Smooth muscle cell (in vitro differentiated cells): Measurements from ENCODE around the gene TENT4A. TPM values are rescaled to one million over a fixed set of nuclear protein-coding genes. Genes with fewer than 3 reads are reported as not detected.
"Not testable (repeated sequence)": the region's sequence is repeated elsewhere in the genome, so short reads cannot be mapped to it uniquely, and the experiment has no call there.

Experiments
- DNase-seq: peaks from one replicate; lab custom pipeline; 2025; ENCODE audit not compliant: unreplicated experiment; lab: John Stamatoyannopoulos, UW
- H2AFZ ChIP-seq: fragments of 200-600 bp; sonication (generic); 2 replicates; pipeline ENCODE4 v1.6.0; 2016; ENCODE audit warnings: antibody characterized with exemption, low read depth, mild to moderate bottlenecking
- H3F3A ChIP-seq: fragments of 200-600 bp; sonication (generic); 2 replicates; pipeline ENCODE4 v1.6.0; 2017; ENCODE audit warnings: antibody characterized with exemption, low read depth
- H3K27ac ChIP-seq: fragments of 200-600 bp; sonication (generic); 2 replicates; pipeline ENCODE4 v1.5.1; 2016; ENCODE audit warnings: low read depth, mild to moderate bottlenecking
- H3K27me3 ChIP-seq: fragments of 200-600 bp; sonication (generic); 2 replicates; pipeline ENCODE4 v1.6.1; 2016; ENCODE audit warnings: low read depth, mild to moderate bottlenecking
- H3K36me3 ChIP-seq: fragments of 200-600 bp; sonication (generic); 2 replicates; pipeline ENCODE4 v1.5.1; 2016; ENCODE audit warnings: low read depth
- H3K4me1 ChIP-seq: fragments of 200-600 bp; sonication (generic); 2 replicates; pipeline ENCODE4 v1.5.1; 2016; ENCODE audit warnings: low read depth
- H3K4me2 ChIP-seq: fragments of 200-600 bp; sonication (generic); 2 replicates; pipeline ENCODE4 v1.6.0; 2016; ENCODE audit warnings: mild to moderate bottlenecking
- H3K4me3 ChIP-seq: fragments of 200-600 bp; sonication (generic); 2 replicates; pipeline ENCODE4 v1.5.1; 2016; ENCODE audit warnings: mild to moderate bottlenecking
- H3K79me2 ChIP-seq: fragments of 200-600 bp; sonication (generic); 2 replicates; pipeline ENCODE4 v1.6.0; 2016; ENCODE audit warnings: low read depth, mild to moderate bottlenecking
- H3K9ac ChIP-seq: fragments of 200-600 bp; sonication (generic); 2 replicates; pipeline ENCODE4 v1.6.0; 2016; ENCODE audit warnings: low read depth
- H3K9me3 ChIP-seq: fragments of 200-600 bp; sonication (generic); replicated peaks from 2 replicates; pipeline ENCODE4 v1.5.1; 2016; ENCODE audit warnings: low read depth
- H4K20me1 ChIP-seq: fragments of 200-600 bp; sonication (generic); 2 replicates; pipeline ENCODE4 v1.6.0; 2016; ENCODE audit warnings: low read depth
- CTCF ChIP-seq: fragments of 200-600 bp; sonication (generic); IDR thresholded peaks from 2 replicates; pipeline ENCODE4 v1.5.1; 2017; ENCODE audit warnings: borderline replicate concordance, mild to moderate bottlenecking, antibody characterized with exemption; ENCODE audit not compliant: insufficient read depth, poor library complexity, severe bottlenecking
- WGBS: methylation state at CpG from one replicate; pipeline ENCODE4 v1.1.7; 2016; ENCODE audit warnings: low lambda C conversion rate; 5-methylcytosine and 5-hydroxymethylcytosine counted together
- polyA plus RNA-seq: library from polyadenylated mRNA; unstranded; fragments of >200 nt; fragmentation: Nextera tagmentation; extraction: Ambion mirVana; gene quantifications from 2 replicates; pipeline ENCODE4 v1.2.1, GENCODE V29; 2016
- total RNA-seq: library from RNA; depleted of rRNA; stranded (reverse); fragments of >200 nt; gene quantifications from 2 replicates; pipeline ENCODE4 v1.2.3, GENCODE V29; 2014

Gene TENT4A
- total RNA-seq, result 16.2 and 16.9 TPM in 2 replicates
- polyA plus RNA-seq, result 10.0 and 10.4 TPM in 2 replicates

GRCh38 chr5:6713274-6714225 is at the start of gene TENT4A:
Gene TENT4A, plus strand, starts transcription at chr5:6713432. Its CDS starts 552 bp downstream, at chr5:6713984.
- H3F3A ChIP-seq, result peaks cover 14% of the 10 kb centered on the region
- DNase-seq, result no peak
- no peak for TF ChIP-seq CTCF
- peak within 1 kb of the TSS; percentile 85 for H3K4me3 ChIP-seq
- peaks cover 34% of the 10 kb centered on the region for H3K4me1 ChIP-seq
- no peaks in the 10 kb centered on the region for H3K36me3 ChIP-seq
- H3K9ac ChIP-seq, result peak within 1 kb of the TSS; percentile 93
- H3K27me3 ChIP-seq, result no peaks in the 10 kb centered on the region
- H3K27ac ChIP-seq, result peak within 1 kb of the TSS; percentile 98
- peaks cover 43% of the 10 kb centered on the region for H4K20me1 ChIP-seq
- peaks cover 43% of the 10 kb centered on the region for H3K79me2 ChIP-seq
- WGBS, result 0% methylated on average over 11 of the region's 174 CpGs
- no peaks in the 10 kb centered on the region for H3K9me3 ChIP-seq
- H2AFZ ChIP-seq, result peak within 1 kb of the TSS; percentile 91
- peak within 1 kb of the TSS; percentile 94 for H3K4me2 ChIP-seq

- H2AFZ ChIP-seq, result no peak overlapping the region
- no peaks in the 10 kb centered on the region for H3K27me3 ChIP-seq
- no peaks in the 10 kb centered on the region for H3K9me3 ChIP-seq
- no peaks in the 10 kb centered on the region for H3K4me1 ChIP-seq
- H3K79me2 ChIP-seq, result no peaks in the 10 kb centered on the region
- H3F3A ChIP-seq, result no peaks in the 10 kb centered on the region
- H3K4me2 ChIP-seq, result no peak overlapping the region
- H3K36me3 ChIP-seq, result no peaks in the 10 kb centered on the region
- H3K27ac ChIP-seq, result no peak overlapping the region
- no peak for TF ChIP-seq CTCF
- 94% methylated on average over 15 of the region's 15 CpGs for WGBS
- no peak overlapping the region for H3K4me3 ChIP-seq
- DNase-seq, result no peak
- H4K20me1 ChIP-seq, result no peaks in the 10 kb centered on the region
- no peak overlapping the region for H3K9ac ChIP-seq
Observed at GRCh38 chr5:6666762-6667161, 46.5 kb upstream of the TENT4A start.

GRCh38 chr5:6667648-6668047 is 45.6 kb upstream of the TENT4A start:
- no peak for DNase-seq
- Histone ChIP-seq H3K9ac (no peak overlapping the region), H4K20me1 (no peaks in the 10 kb centered on the region), H3K4me2 (no peak overlapping the region), H2AFZ (no peak overlapping the region), H3K27me3 (no peaks in the 10 kb centered on the region), H3K9me3 (no peaks in the 10 kb centered on the region), H3K27ac (no peak overlapping the region), H3K4me3 (no peak overlapping the region), H3F3A (no peaks in the 10 kb centered on the region), H3K4me1 (no peaks in the 10 kb centered on the region), H3K36me3 (no peaks in the 10 kb centered on the region), H3K79me2 (no peaks in the 10 kb centered on the region)
- TF ChIP-seq CTCF, result no peak
- 94% methylated on average over 5 of the region's 5 CpGs for WGBS

- 88% methylated on average over 9 of the region's 9 CpGs for WGBS
- H3K79me2 ChIP-seq, result not testable (repeated sequence)
Observed at GRCh38 chr5:6668717-6669116, 44.5 kb upstream of the TENT4A start.

More at GRCh38 chr5:6668717-6669116, 44.5 kb upstream of the TENT4A start:
- not testable (repeated sequence) for DNase-seq, H2AFZ ChIP-seq, H3K36me3 ChIP-seq, H3K27ac ChIP-seq, H3K4me3 ChIP-seq, H3K27me3 ChIP-seq, H3K9me3 ChIP-seq, H3K4me2 ChIP-seq, H3F3A ChIP-seq, H3K4me1 ChIP-seq, H4K20me1 ChIP-seq, H3K9ac ChIP-seq
